Neural crest cell (in vitro differentiated cells): ENCODE data around the gene CDX1. TPM values are rescaled to one million over a fixed set of nuclear protein-coding genes. Genes with fewer than 3 reads are reported as not detected.

Experiments
- DNase-seq: peaks from one replicate; pipeline ENCODE4 v3.0.0; 2021; ENCODE audit warnings: low read depth, mixed read lengths, low spot score
- H3K27ac Mint-ChIP-seq: one replicate; pipeline ENCODE4 v1.8.0; 2021; ENCODE audit warnings: mild to moderate bottlenecking, mixed read lengths; ENCODE audit not compliant: unreplicated experiment
- H3K27me3 Mint-ChIP-seq: 2 replicates; pipeline ENCODE4 v1.8.0; 2021; ENCODE audit warnings: low read depth, mild to moderate bottlenecking, mixed read lengths
- H3K36me3 Mint-ChIP-seq: 2 replicates; pipeline ENCODE4 v1.8.0; 2021; ENCODE audit warnings: low read depth, mild to moderate bottlenecking, mixed read lengths
- H3K4me1 Mint-ChIP-seq: 2 replicates; pipeline ENCODE4 v1.8.0; 2021; ENCODE audit warnings: mixed read lengths
- H3K4me3 Mint-ChIP-seq: one replicate; pipeline ENCODE4 v1.8.0; 2021; ENCODE audit warnings: mild to moderate bottlenecking, mixed read lengths
- H3K9me3 Mint-ChIP-seq: 2 replicates; pipeline ENCODE4 v1.8.0; 2021; ENCODE audit warnings: mixed read lengths
- CTCF ChIP-seq: fragments of 200-600 bp; sonication (generic); conservative IDR thresholded peaks from 2 replicates; pipeline ENCODE4 v1.5.0; 2021; ENCODE audit warnings: antibody characterized with exemption, mild to moderate bottlenecking
- total RNA-seq: library from RNA; stranded (reverse); gene quantifications from 2 replicates; pipeline ENCODE4 v1.2.1, GENCODE V29; 2021

CDX1 gene
- total RNA-seq, 1 donor from 2014 or later = not detected

- H3K27ac Mint-ChIP-seq = peak overlapping the region; percentile 39
- TF ChIP-seq CTCF = no peak
- no peaks in the 10 kb centered on the region for H3K9me3 Mint-ChIP-seq
- H3K27me3 Mint-ChIP-seq = no peaks in the 10 kb centered on the region
- DNase-seq = no peak
- H3K4me3 Mint-ChIP-seq = peak overlapping the region; percentile 50
- H3K36me3 Mint-ChIP-seq = no peaks in the 10 kb centered on the region
- peaks cover 84% of the 10 kb centered on the region for H3K4me1 Mint-ChIP-seq
Measured at GRCh38 chr5:150141544-150142184, 24.9 kb upstream of the CDX1 start.

- Mint-ChIP-seq H3K27me3 (no peaks in the 10 kb centered on the region), H3K27ac (no peak overlapping the region), H3K4me1 (peaks cover 83% of the 10 kb centered on the region), H3K9me3 (no peaks in the 10 kb centered on the region), H3K36me3 (no peaks in the 10 kb centered on the region), H3K4me3 (no peak overlapping the region)
- TF ChIP-seq CTCF = no peak
- no peak for DNase-seq
Measured at GRCh38 chr5:150142185-150142958, 24.2 kb upstream of the CDX1 start.

- Mint-ChIP-seq H3K27ac (no peak overlapping the region), H3K36me3 (no peaks in the 10 kb centered on the region), H3K4me3 (no peak overlapping the region), H3K9me3 (no peaks in the 10 kb centered on the region), H3K27me3 (no peaks in the 10 kb centered on the region), H3K4me1 (peaks cover 83% of the 10 kb centered on the region)
- DNase-seq = no peak
- TF ChIP-seq CTCF = no peak
Measured at GRCh38 chr5:150142959-150143349, 23.6 kb upstream of the CDX1 start.

- no peak overlapping the region for H3K4me3 Mint-ChIP-seq
- H3K4me1 Mint-ChIP-seq = peaks cover 80% of the 10 kb centered on the region
- DNase-seq = no peak
- no peaks in the 10 kb centered on the region for H3K9me3 Mint-ChIP-seq
- no peaks in the 10 kb centered on the region for H3K36me3 Mint-ChIP-seq
- peak overlapping the region; percentile 67 for H3K27ac Mint-ChIP-seq
- H3K27me3 Mint-ChIP-seq = no peaks in the 10 kb centered on the region
- TF ChIP-seq CTCF = no peak
Measured at GRCh38 chr5:150143350-150144245, 23.0 kb upstream of the CDX1 start.

GRCh38 chr5:150144246-150144801, 22.3 kb upstream of the CDX1 start:
- no peak for TF ChIP-seq CTCF
- no peaks in the 10 kb centered on the region for H3K36me3 Mint-ChIP-seq
- peak overlapping the region; percentile 67 for H3K27ac Mint-ChIP-seq
- no peak for DNase-seq
- no peak overlapping the region for H3K4me3 Mint-ChIP-seq
- H3K27me3 Mint-ChIP-seq = no peaks in the 10 kb centered on the region
- peaks cover 73% of the 10 kb centered on the region for H3K4me1 Mint-ChIP-seq
- H3K9me3 Mint-ChIP-seq = no peaks in the 10 kb centered on the region
